Ovary (tissue), 3 donors: ENCODE measurements around the gene CFAP299.

Experiments used
- CTCF ChIP-seq, 3 donors: fragments of 450-650 bp in 2 of 3; fragments of 200-600 bp in 1 of 3; IDR thresholded peaks; one replicate each; pipeline versions ENCODE4 v1.5.1 to v1.8.0; 2016 to 2022; ENCODE audit warnings: antibody characterized with exemption in 3 of 3, mild to moderate bottlenecking in 1 of 3
- EP300 ChIP-seq: sonication (generic); formaldehyde crosslinking; IDR thresholded peaks from one replicate; pipeline ENCODE4 v1.6.1; 2017; ENCODE audit warnings: antibody characterized with exemption
- donor health status: DM: no; HTN: no; CAD: no.

GRCh38 chr4:80587871-80588385 is 252.4 kb downstream of the CFAP299 start:
- no peak for TF ChIP-seq CTCF (IDR thresholded peaks at IDR 0.05)
- no peak for TF ChIP-seq EP300
